Endothelial cell of umbilical vein (primary cell): ENCODE measurements around the gene MYO5B. TPM values are rescaled to one million over a fixed set of nuclear protein-coding genes. Genes with fewer than 3 reads are reported as not detected.

Experiments used
- BruUV-seq: library from RNA; stranded (reverse); fragments of 400-500 nt; replicated peaks from 2 replicates; lab custom pipeline; 2021; lab: Mats Ljungman, UMichigan
- CTCF ChIA-PET: fragments of 300-600, 350-600 bp; sonication (Branson Sonifier 250); formaldehyde crosslinking; loops from one replicate; lab custom pipeline; 2021; ENCODE audit warnings: antibody characterized with exemption, inconsistent platforms; lab: Charles Lee
- POLR2A ChIA-PET: fragments of 300-600, 350-600 bp; sonication (Branson Sonifier 250); formaldehyde crosslinking; loops from one replicate; lab custom pipeline; 2021; ENCODE audit warnings: antibody characterized with exemption, inconsistent platforms; lab: Charles Lee
- DNase-seq: peaks from one replicate; pipeline ENCODE4 v3.0.0-alpha.2; 2011; ENCODE audit warnings: low read depth, low spot score
- FAIRE-seq: peaks from 2 replicates; lab custom pipeline; 2011; peaks lifted over from hg19 to GRCh38; lab: Jason Lieb, UNC
- H2AFZ ChIP-seq: 2 replicates; pipeline ENCODE4 v1.6.0; 2012; ENCODE audit warnings: low read depth, low read length, control low read depth, inconsistent platforms
- H3K27ac ChIP-seq: 2 replicates; pipeline ENCODE4 v1.5.1; 2011; ENCODE audit warnings: low read depth, mild to moderate bottlenecking, control low read depth, low read length, moderate library complexity; ENCODE audit not compliant: insufficient read depth
- H3K27me3 ChIP-seq, 2 experiments: 2 replicates each; pipeline versions ENCODE4 v1.6.0 to v1.6.1; 2011; ENCODE audit warnings: low read length in 2 of 2, mixed read lengths in 1 of 2; ENCODE audit not compliant: control insufficient read depth in 2 of 2, insufficient read depth in 2 of 2
- H3K36me3 ChIP-seq, 2 experiments: 2 replicates in 1 of 2; 3 replicates in 1 of 2; pipeline ENCODE4 v1.5.1; 2011; ENCODE audit warnings: low read length in 2 of 2, mild to moderate bottlenecking in 1 of 2, moderate library complexity in 1 of 2; ENCODE audit not compliant: control insufficient read depth in 2 of 2, insufficient read depth in 2 of 2; ENCODE audit errors: extremely low read depth in 1 of 2
- H3K4me1 ChIP-seq: 3 replicates; pipeline ENCODE4 v1.5.1; 2011; ENCODE audit warnings: mild to moderate bottlenecking, low read length; ENCODE audit not compliant: control insufficient read depth, insufficient read depth; ENCODE audit errors: extremely low read depth
- H3K4me2 ChIP-seq: 2 replicates; pipeline ENCODE4 v1.6.1; 2011; ENCODE audit warnings: low read length, control low read depth, mixed read lengths; ENCODE audit not compliant: insufficient read depth
- H3K4me3 ChIP-seq, 3 experiments: fragments of 200-600 bp in 1 of 3; sonication (generic), shearing (Covaris generic) in 1 of 3; replicated peaks in 1 of 3; 2 replicates each; pipeline ENCODE4 v1.5.1; 2011 to 2016; ENCODE audit warnings: control low read depth in 3 of 3, low read length in 3 of 3, mild to moderate bottlenecking in 2 of 3, inconsistent platforms in 1 of 3, low read depth in 1 of 3, moderate library complexity in 1 of 3; ENCODE audit not compliant: insufficient read depth in 1 of 3
- H3K79me2 ChIP-seq: 2 replicates; pipeline ENCODE4 v1.6.0; 2012; ENCODE audit warnings: low read length, inconsistent platforms; ENCODE audit not compliant: control insufficient read depth, insufficient read depth
- H3K9ac ChIP-seq: replicated peaks from 2 replicates; pipeline ENCODE3; 2011; ENCODE audit warnings: low read length, control low read depth; ENCODE audit not compliant: insufficient read depth; ENCODE audit errors: extremely low read depth
- H3K9me1 ChIP-seq: replicated peaks from 3 replicates; pipeline ENCODE4 v1.6.0; 2011; ENCODE audit warnings: mild to moderate bottlenecking, low read length; ENCODE audit not compliant: control insufficient read depth, insufficient read depth; ENCODE audit errors: extremely low read depth
- H3K9me3 ChIP-seq: replicated peaks from 2 replicates; pipeline ENCODE4 v1.5.1; 2012; ENCODE audit warnings: low read length, inconsistent platforms; ENCODE audit not compliant: control insufficient read depth, insufficient read depth
- H4K20me1 ChIP-seq: replicated peaks from 2 replicates; pipeline ENCODE3; 2011; ENCODE audit warnings: mild to moderate bottlenecking, low read length; ENCODE audit not compliant: control insufficient read depth, insufficient read depth; ENCODE audit errors: extremely low read depth
- CTCF ChIP-seq, 2 donors: IDR thresholded peaks; 1 replicate in 1 of 2; 2 replicates in 1 of 2; pipeline ENCODE4 v1.5.1; 2011; ENCODE audit warnings: low read length in 2 of 2, mild to moderate bottlenecking in 2 of 2, moderate library complexity in 2 of 2, control low read depth in 1 of 2, inconsistent platforms in 1 of 2, low read depth in 1 of 2; ENCODE audit not compliant: insufficient read depth in 1 of 2; ENCODE audit errors: extremely low read depth in 1 of 2
- EZH2 ChIP-seq: IDR thresholded peaks from 2 replicates; pipeline ENCODE4 v1.6.1; 2012; ENCODE audit warnings: borderline replicate concordance, low read depth, mild to moderate bottlenecking, moderate library complexity, low read length, inconsistent platforms; ENCODE audit not compliant: severe bottlenecking
- FOS ChIP-seq: IDR thresholded peaks from 2 replicates; pipeline ENCODE4 v1.6.1; 2011; ENCODE audit warnings: mild to moderate bottlenecking, low read length, moderate library complexity, borderline replicate concordance; ENCODE audit not compliant: insufficient read depth
- GATA2 ChIP-seq: IDR thresholded peaks from 2 replicates; pipeline ENCODE4 v1.7.0; 2011; ENCODE audit warnings: low read depth, mild to moderate bottlenecking, moderate library complexity, mixed read lengths, low read length; ENCODE audit not compliant: insufficient read length, insufficient read depth
- JUN ChIP-seq: IDR thresholded peaks from 2 replicates; pipeline ENCODE4 v1.6.1; 2011; ENCODE audit warnings: borderline replicate concordance, low read depth; ENCODE audit not compliant: insufficient read length, insufficient read depth
- MYC ChIP-seq: IDR thresholded peaks from one replicate; pipeline ENCODE4 v1.6.1; 2011; ENCODE audit warnings: mild to moderate bottlenecking, low read depth, low read length
- POLR2A ChIP-seq: IDR thresholded peaks from 2 replicates; pipeline ENCODE4 v1.6.1; 2012; ENCODE audit warnings: low read depth, mild to moderate bottlenecking, control low read depth, low read length
- POLR2AphosphoS5 ChIP-seq: IDR thresholded peaks from 2 replicates; pipeline ENCODE4 v1.6.1; 2012; ENCODE audit warnings: low read depth, mild to moderate bottlenecking, control low read depth, low read length, moderate library complexity; ENCODE audit not compliant: insufficient read depth
- dilution Hi-C: fragments of 300-500 bp; cut with MboI; formaldehyde crosslinking; loops from one replicate; pipeline ENCODE4 v1.15.0; 2019; ENCODE audit warnings: low sequenced_read_pairs; ENCODE audit not compliant: extremely low pct_ligation_motif_present
- intact Hi-C: fragments of 100-400 bp; cut with micrococcal nuclease; formaldehyde crosslinking; loops from one replicate; pipeline ENCODE4 v1.10.0; 2022
- polyA plus RNA-seq, 4 experiments: library from polyadenylated mRNA; depleted of rRNA in 3 of 4; stranded (reverse) in 3 of 4; unstranded in 1 of 4; fragments of >200 nt; gene quantifications; 2 replicates each; pipeline versions ENCODE4 v1.2.1 to v1.2.3, GENCODE V29; 2011 to 2012; ENCODE audit warnings: missing spikeins in 1 of 4
- total RNA-seq: library from RNA; stranded (reverse); gene quantifications from 2 replicates; pipeline ENCODE4 v1.2.3, GENCODE V29; 2021
- TF ChIP-seq, protein P1 (sequence below): IDR thresholded peaks from 2 replicates; pipeline ENCODE4 v1.6.1; 2011; ENCODE audit not compliant: insufficient read depth, insufficient read length

Gene MYO5B
- total and polyA plus RNA-seq, 2 donors (not counting 3 experiments of a cell fraction or from before 2014, with no cell fraction given) = 0.54 to 1.1 TPM

DNA sequence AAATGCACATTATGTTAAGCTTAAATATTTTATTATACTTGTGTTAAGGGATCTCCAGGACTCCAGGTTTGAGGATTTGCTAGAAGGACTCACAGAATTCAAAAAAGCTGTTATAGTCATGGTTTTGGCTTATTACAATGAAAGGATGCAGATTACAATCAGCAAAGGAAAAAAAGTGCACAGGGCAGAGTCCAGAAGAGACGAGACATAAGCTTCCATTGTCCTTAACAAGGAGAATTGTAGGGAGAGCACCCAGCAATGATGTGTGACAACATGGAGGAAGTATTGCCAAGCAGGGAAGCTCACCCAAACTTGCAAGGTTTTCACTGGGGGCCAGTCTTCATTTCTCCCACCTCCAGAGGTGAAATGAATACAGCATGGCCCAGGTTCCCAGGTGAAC lies 12.8 kb upstream of the MYO5B start:
- H3K9ac ChIP-seq = no peak overlapping the region
- no peak overlapping the region for H3K4me2 ChIP-seq
- BruUV-seq = no TSS peak
- intact Hi-C loops = loop anchor here (10.0 kb wide), 1 partner anchor 693 kb away; no protein-coding TSS in a partner anchor
- DNase-seq = no peak
- ChIA-PET CTCF (interaction anchor here (0.6 to 2.4 kb wide), 3 partner anchors 11 to 197 kb away, joined by 3 to 12 read pairs (median 11); no protein-coding TSS in a partner anchor), POLR2A (no interaction called here)
- H3K4me3 ChIP-seq = no peak overlapping the region
- FAIRE-seq = no peak
- H2AFZ ChIP-seq = no peak overlapping the region
- no peak for TF ChIP-seq GATA2
- TF ChIP-seq FOS = no peak
- no peak for TF ChIP-seq MYC
- TF ChIP-seq, protein P1, sequence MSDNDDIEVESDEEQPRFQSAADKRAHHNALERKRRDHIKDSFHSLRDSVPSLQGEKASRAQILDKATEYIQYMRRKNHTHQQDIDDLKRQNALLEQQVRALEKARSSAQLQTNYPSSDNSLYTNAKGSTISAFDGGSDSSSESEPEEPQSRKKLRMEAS = no peak
- no peak for TF ChIP-seq POLR2A
- no peak for TF ChIP-seq POLR2AphosphoS5
- TF ChIP-seq JUN = no peak
- no peak for TF ChIP-seq CTCF (IDR thresholded peaks at IDR 0.05; ENCODE audit: extremely low read depth in 1 of 2, insufficient read depth in 1 of 2, low read depth in 1 of 2, low read length in 2 of 2)
- no peak for TF ChIP-seq EZH2
- H3K36me3 ChIP-seq = no peaks in the 10 kb centered on the region
- no peaks in the 10 kb centered on the region for H3K79me2 ChIP-seq
- H3K4me1 ChIP-seq = no peaks in the 10 kb centered on the region
- peaks cover 0 to 4% of the 10 kb centered on the region in 2 experiments for H3K27me3 ChIP-seq
- H3K27ac ChIP-seq = no peak overlapping the region
- dilution Hi-C loops = no loop called here
- H3K9me3 ChIP-seq = no peaks in the 10 kb centered on the region
- H4K20me1 ChIP-seq = no peaks in the 10 kb centered on the region
- H3K9me1 ChIP-seq = no peaks in the 10 kb centered on the region
